Stimulated activated CD4-positive, alpha-beta T cell treated with anti-CD3 and anti-CD28 coated beads, TNF-alpha, amount 100 ng/mL, for 24 hours (primary cell): ENCODE data around the gene CUEDC1.
"Not testable (repeated sequence)": the region's sequence is repeated elsewhere in the genome, so short reads cannot be mapped to it uniquely, and the experiment has no call there.

ENCODE experiments used
- DNase-seq, 3 experiments: peaks; one replicate each; pipeline ENCODE4 v3.0.0-alpha.2; 2020; ENCODE audit warnings: low read depth in 3 of 3

CUEDC1 gene

GRCh38 chr17:57985675-57985974, 30.4 kb upstream of the CUEDC1 start:
- no peak for DNase-seq

- DNase-seq = no peak
Measured at GRCh38 chr17:57984936-57985674, 29.9 kb upstream of the CUEDC1 start.

GRCh38 chr17:57984261-57984890, 29.2 kb upstream of the CUEDC1 start:
- DNase-seq = no peak

- DNase-seq = no peak
Measured at GRCh38 chr17:57983446-57983845, 28.2 kb upstream of the CUEDC1 start.

GRCh38 chr17:57982452-57983170, 27.4 kb upstream of the CUEDC1 start:
- DNase-seq = no peak

GRCh38 chr17:57980522-57980921, 25.3 kb upstream of the CUEDC1 start:
- DNase-seq = no peak

GRCh38 chr17:57979076-57979475, 23.9 kb upstream of the CUEDC1 start:
- no peak for DNase-seq

- DNase-seq = no peak
Measured at GRCh38 chr17:57976594-57976993, 21.4 kb upstream of the CUEDC1 start.

GRCh38 chr17:57975044-57975443, 19.8 kb upstream of the CUEDC1 start:
- no peak for DNase-seq

GRCh38 chr17:57974053-57974824, 19.0 kb upstream of the CUEDC1 start:
- DNase-seq = not testable (repeated sequence)

GRCh38 chr17:57972151-57972550, 16.9 kb upstream of the CUEDC1 start:
- no peak for DNase-seq

GRCh38 chr17:57971572-57971971, 16.4 kb upstream of the CUEDC1 start:
- DNase-seq = no peak

GRCh38 chr17:57970710-57971109, 15.5 kb upstream of the CUEDC1 start:
- no peak for DNase-seq

- DNase-seq = no peak
Measured at GRCh38 chr17:57968456-57968855, 13.2 kb upstream of the CUEDC1 start.

GRCh38 chr17:57966875-57967274, 11.7 kb upstream of the CUEDC1 start:
- DNase-seq = no peak

- DNase-seq = no peak
Measured at GRCh38 chr17:57966246-57966645, 11.0 kb upstream of the CUEDC1 start.

- DNase-seq = no peak
Measured at GRCh38 chr17:57965521-57966160, 10.4 kb upstream of the CUEDC1 start.

GRCh38 chr17:57963149-57963511, 7.9 kb upstream of the CUEDC1 start:
- DNase-seq = no peak

- no peak for DNase-seq
Measured at GRCh38 chr17:57962279-57963148, 7.3 kb upstream of the CUEDC1 start.

GRCh38 chr17:57959929-57960328, 4.7 kb upstream of the CUEDC1 start:
- no peak for DNase-seq

GRCh38 chr17:57958391-57958790, 3.2 kb upstream of the CUEDC1 start:
- not testable (repeated sequence) for DNase-seq
